DMS153 treated with DMSO at 0.1 percent for 48 hours (cell line): ENCODE measurements around the gene CHMP6.

Source experiments
- DNase-seq: peaks from one replicate; lab custom pipeline; 2025; ENCODE audit not compliant: unreplicated experiment; lab: John Stamatoyannopoulos, UW

CHMP6 gene

DNA sequence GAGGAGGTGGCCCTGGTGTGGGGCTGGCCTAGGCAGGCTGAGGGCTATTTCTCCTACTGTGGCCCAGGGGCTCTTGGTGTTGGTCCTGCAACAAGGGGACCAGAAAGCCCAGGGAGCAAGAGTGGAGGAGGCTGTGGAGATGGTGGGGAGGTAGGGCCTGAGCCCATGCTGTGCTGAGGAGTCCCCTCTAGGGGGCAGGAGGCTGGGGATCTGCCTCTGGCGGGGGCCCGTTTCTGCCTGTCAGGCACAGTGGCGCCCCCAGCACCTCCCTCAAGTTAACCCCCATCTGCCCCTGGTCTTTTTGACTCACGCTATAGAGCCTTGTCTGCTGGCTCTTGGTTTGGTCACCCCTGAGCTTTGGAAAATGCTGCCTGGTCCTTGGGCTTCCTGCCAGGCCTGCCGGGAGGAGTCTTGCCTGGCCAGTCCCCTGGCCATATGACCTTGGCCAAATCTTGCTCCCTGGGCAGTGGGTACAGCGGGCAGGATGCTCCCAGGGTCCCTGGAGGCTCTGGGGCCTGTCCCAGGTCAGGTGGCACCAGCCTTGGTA is 49.2 kb downstream of the CHMP6 start:
- DNase-seq: no peak

DNA sequence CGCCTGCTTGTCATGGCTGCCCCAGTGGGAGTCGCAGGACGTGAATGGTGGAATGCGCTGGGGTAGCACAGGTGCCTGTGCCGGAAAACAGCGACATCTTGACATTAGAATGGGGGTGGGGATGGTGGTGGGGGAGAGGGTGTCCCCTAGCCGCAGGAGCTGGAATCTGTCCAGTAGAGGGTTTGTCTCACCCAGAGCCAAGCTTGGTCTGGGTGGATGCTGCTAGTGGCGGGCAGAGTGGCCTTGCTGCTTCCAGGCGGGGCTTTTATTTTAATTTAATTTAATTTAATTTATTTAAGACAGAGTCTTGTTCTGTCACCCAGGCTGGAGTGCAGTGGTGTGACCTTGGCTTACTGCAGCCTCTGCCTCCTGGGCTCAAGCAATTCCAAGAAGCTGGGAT is 51.0 kb downstream of the CHMP6 start:
- no peak for DNase-seq

DNA sequence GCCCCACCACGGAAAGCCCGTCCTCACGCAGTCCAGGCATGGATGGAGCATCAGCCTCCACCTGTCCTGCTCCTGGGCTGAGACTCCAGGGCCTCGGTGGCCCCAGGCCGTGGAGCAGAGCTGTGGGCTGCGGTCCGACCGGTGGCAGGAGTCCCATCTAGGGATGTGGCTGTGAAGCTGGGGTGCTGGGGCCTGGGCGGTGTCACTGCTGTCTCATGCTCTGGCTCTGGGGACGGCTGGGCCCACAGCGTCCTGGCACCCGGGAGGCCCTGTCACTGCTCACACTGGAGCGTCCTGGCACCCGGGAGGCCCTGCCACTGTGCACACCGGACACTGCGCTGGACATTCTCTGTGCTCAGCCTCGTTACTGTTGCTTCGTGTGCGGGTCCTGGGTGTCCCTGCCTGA is 51.7 kb downstream of the CHMP6 start:
- no peak for DNase-seq

DNA sequence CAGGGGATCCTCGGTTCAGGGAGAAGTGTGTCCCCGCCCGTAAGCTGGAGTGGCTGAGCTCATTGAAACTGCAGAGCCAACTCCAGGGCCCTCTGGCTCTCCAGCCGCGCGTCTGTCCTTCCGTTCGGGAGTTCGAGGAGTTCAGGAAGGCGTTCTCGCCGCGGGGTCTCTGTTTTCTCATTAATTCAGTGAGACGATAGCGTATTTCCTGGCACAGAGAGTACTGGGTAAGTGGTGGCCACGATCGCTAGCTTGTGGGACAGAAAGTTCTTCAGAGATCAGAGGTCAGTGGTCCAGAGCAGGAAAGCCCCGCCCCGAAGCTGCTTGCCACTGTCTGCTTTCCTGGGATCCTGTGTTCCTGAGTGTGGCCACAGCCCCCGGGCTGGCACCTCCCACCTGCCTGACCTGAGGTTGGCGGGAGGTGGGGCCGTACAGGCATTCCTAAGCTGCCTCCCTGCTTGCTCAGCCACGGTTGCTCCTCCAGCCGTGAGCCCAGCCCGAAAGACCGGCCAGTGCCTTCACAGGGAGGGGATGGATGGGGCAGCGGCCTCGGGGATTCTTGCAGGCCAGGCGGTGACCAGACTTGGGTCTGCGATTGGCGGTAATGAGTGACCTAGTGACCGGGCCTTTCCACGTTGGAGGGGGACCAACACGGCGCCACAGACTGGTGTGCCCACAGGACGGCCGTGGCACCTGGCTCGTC is 52.2 kb downstream of the CHMP6 start:
- DNase-seq: no peak

DNA sequence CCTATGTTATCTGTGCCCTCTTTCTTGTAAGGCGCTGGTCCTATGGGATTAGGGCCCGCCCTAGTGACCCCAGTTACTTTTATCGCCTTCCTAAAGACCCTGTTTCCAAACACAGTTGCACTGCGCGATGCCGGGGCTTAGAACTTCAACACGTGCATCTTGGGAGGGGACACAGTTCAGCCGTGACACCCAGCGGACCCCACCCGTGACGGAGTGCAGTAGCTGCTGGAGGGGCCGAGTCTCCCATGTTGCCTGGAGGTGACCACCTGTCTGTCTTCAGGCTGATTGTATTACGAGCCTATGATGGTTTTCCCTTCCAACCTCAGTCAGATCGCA is 52.8 kb downstream of the CHMP6 start:
- no peak for DNase-seq

- DNase-seq: peak; percentile 64
Measured at GRCh38 chr17:81044764-81045589, 53.3 kb downstream of the CHMP6 start.

- no peak for DNase-seq
Measured at GRCh38 chr17:81045590-81046095, 54.0 kb downstream of the CHMP6 start.

- no peak for DNase-seq
Measured at GRCh38 chr17:81046132-81046769, 54.6 kb downstream of the CHMP6 start.

DNA sequence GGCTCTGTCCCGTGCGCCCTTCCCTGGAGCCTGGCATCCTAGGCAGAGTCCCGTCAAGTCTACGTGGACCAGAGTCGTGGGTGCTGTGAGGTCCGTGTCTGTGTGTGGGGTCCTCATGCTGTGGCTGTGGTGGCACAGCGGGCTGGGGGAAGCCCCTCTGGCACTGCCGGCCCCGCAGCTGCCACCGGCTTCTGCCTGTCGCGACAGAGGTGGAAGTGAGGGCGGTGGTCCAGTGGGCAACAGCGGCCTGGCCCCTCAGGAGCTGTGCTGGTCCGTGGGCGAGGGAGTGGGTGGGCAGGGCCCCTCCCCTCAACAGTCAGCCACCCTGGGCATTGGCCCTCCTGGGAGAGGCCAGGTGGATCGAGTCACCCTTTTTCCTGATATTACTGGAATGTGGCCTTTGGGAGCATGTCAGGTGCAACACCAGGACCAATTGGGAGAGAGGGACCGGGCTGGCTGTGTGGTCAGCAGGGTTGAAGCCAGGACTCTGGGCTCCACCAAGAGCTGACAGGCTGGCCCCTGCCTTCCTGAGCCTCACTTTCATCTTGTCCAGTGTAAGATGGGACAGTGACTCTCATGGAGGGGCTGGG is 55.2 kb downstream of the CHMP6 start:
- DNase-seq: no peak

DNA sequence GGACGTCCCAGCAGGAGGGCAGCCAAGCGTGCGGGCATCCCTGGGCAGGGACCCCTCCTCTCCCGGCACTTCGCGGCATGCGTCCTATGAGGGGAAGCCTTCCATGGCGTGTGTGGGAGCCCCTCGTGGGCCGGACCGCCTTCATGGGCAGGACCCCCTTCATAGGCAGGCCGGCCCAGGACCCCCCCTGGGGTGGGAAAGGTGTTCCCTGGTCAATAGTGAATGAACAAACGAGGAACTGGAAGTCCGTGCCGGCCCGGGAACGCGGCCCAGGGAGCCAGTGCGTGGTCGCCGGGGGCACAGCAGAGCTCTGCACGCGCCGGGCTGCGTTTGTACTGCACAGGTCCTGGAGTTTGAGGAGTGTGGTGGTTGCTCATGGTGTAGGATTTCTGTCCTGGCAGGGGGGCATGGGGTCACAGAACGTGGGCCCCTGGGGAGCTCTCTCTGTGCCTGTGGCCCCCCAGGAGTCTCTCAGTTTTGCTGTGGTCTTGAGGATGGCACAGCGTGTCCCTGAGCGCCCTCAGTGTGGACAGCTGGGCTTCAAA is 57.3 kb downstream of the CHMP6 start:
- no peak for DNase-seq

DNA sequence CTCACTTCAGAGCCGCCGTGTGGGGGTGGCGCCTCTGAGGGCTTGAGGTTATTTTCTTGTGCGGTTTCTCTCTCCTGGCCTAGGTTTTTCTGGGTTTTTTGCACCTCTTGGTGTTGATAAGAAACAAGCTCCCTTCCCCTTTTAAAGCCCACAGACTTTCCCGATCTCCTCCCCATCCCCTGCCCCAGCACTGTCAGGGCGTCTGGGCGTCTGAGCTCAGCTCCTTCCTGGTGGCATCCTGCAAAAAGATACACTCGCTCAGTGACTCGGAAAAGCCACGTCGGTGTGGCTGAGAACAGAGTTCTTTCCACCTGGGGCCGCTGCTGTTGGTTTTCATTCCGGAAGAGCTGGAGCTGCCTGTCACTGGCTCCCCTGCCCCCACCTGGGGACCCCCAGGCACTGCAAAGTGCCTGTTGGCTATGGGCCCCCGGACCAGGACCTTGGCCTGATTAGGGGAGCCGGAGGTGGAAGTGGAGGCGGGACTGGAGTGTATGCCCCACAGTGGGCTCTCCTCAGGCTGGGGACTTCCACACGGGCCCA is 57.8 kb downstream of the CHMP6 start:
- no peak for DNase-seq
